ENCODE results near the gene SERTM1. TPM values are rescaled to one million over a fixed set of nuclear protein-coding genes. Genes with fewer than 3 reads are reported as not detected.

The SERTM1 gene
- 0.09 TPM in 1 of 2 replicates, not detected in the other for total RNA-seq
- long read RNA-seq, result 0 reads

DNA sequence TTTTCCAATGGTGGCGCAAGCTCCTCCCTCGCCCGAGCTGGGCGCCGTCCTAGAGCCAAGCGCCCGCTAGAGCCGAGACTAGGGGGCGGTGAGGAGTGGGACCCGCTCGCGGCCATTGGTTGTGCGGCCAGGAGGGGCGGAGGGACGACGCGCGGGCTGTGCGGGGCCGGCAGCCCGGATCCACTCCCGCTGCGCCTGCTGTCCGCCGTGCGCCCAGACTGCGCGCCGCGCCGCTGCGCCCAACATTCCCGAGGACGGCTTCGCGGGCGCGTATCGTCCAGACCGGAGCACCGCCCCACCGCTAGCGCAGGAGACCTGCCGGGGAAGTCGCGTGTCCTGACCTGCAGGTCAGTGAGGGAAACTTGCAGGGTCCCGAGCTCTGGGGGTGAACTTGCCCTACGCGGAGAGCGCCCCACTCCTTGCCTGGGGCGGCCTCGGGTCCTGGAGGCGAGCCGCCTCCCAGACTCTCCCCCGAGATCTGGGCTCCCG is at the start of gene SERTM1:
Gene SERTM1, plus strand, starts transcription at position 183 of the 489 bp plus-strand sequence. CDS start 21,059 bp downstream, outside the sequence.
- Mint-ChIP-seq H3K4me3 (peak within 1 kb of the TSS; percentile 85), H3K27ac (ENCODE audit: unreplicated experiment) (no peak within 1 kb of the TSS), H3K36me3 (ENCODE audit: low read depth) (no peaks in the 10 kb centered on the region), H3K9me3 (no peaks in the 10 kb centered on the region), H3K4me1 (peaks cover 15% of the 10 kb centered on the region), H3K27me3 (ENCODE audit: low read depth) (peaks cover 89% of the 10 kb centered on the region)
- peak; percentile 60 for DNase-seq (ENCODE audit: low read depth, low spot score)
- TF ChIP-seq, protein P1, sequence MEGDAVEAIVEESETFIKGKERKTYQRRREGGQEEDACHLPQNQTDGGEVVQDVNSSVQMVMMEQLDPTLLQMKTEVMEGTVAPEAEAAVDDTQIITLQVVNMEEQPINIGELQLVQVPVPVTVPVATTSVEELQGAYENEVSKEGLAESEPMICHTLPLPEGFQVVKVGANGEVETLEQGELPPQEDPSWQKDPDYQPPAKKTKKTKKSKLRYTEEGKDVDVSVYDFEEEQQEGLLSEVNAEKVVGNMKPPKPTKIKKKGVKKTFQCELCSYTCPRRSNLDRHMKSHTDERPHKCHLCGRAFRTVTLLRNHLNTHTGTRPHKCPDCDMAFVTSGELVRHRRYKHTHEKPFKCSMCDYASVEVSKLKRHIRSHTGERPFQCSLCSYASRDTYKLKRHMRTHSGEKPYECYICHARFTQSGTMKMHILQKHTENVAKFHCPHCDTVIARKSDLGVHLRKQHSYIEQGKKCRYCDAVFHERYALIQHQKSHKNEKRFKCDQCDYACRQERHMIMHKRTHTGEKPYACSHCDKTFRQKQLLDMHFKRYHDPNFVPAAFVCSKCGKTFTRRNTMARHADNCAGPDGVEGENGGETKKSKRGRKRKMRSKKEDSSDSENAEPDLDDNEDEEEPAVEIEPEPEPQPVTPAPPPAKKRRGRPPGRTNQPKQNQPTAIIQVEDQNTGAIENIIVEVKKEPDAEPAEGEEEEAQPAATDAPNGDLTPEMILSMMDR (conservative IDR thresholded peaks at IDR 0.05), result no peak

DNA sequence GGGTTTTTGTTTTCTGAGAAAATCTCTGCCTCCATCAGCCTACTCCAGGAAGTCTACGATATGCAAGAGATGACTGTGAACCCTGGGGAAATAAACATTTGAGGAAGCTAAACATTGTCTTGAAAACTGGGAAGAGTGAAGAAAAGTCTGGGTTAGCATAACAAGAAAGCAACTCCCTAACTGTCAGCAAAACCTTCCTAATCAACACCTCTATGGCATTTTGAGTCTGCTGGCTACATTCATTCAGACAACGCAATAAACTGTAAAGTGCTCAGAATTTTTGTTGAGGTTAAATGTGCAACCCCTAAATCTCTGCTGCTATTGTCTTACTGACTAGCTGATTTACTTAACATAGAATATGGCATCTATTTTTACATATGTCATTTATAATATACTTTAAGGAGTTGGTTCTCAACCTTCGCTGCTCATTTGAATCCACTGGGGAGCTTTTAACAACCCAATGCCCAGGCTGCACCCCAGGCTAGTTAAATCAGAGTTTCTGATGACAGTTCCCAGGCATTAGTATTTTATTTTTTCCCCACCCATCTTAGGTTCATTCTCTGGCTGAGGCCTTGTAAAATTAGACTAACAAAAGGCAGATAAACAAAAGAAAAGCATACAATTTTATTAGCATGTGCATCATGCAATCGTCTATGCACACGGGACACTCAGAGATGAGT is 45.3 kb upstream of the SERTM1 start:
- Mint-ChIP-seq H3K27ac (ENCODE audit: unreplicated experiment) (no peak overlapping the region), H3K9me3 (no peaks in the 10 kb centered on the region), H3K36me3 (ENCODE audit: low read depth) (no peaks in the 10 kb centered on the region), H3K4me1 (no peaks in the 10 kb centered on the region), H3K4me3 (no peak overlapping the region), H3K27me3 (ENCODE audit: low read depth) (no peaks in the 10 kb centered on the region)
- TF ChIP-seq, protein P1 (conservative IDR thresholded peaks at IDR 0.05), result no peak
- DNase-seq (ENCODE audit: low read depth, low spot score), result no peak

DNA sequence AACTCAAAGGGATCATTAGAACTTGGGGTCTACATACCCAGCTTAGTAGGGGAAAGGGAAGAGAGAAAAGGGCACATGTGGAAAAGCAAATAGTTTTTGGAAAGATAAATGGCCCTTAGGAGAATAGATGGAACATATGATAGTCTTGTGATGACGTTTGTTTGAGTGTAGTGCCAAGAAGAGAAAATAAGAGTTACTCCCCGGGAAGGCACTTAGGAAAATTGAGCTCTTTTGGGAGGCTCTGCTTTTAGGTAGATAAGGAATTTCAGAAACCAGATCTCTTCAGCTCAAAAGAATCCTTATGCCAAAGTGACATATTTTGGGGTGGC is 44.8 kb upstream of the SERTM1 start:
- Mint-ChIP-seq H3K4me1 (no peaks in the 10 kb centered on the region), H3K27ac (ENCODE audit: unreplicated experiment) (no peak overlapping the region), H3K9me3 (no peaks in the 10 kb centered on the region), H3K4me3 (no peak overlapping the region), H3K27me3 (ENCODE audit: low read depth) (no peaks in the 10 kb centered on the region), H3K36me3 (ENCODE audit: low read depth) (no peaks in the 10 kb centered on the region)
- no peak for DNase-seq (ENCODE audit: low read depth, low spot score)
- TF ChIP-seq, protein P1 (conservative IDR thresholded peaks at IDR 0.05), result no peak

DNA sequence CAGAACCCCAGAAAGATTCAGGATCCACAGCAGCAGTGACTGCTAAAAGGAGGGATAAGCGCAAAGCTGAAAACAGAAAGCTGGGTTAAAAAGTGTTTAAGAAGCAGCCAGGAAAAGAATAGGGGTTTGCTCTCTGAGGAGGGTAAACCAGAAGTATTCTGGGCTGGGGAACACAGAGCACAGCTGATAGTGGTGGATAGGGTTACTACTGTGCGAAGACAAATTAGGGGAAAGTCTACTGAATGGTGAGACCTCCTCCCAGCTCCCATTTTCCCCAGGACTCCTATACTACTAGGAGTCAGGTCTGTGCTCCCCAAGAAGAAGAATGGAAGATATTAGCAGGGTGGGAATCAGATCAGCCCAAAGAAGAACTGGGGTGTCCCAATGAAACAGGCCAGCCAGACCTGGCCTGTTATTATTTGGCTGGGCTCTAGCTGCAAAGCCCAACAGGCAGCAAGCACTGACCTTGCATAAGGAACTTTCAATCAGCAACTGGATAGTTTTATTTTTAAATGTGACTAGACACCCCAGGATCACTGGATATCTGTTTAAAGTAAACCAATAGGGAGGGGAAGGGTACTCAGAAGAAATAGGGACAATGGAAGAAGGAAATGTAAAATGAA is 43.5 kb upstream of the SERTM1 start:
- TF ChIP-seq, protein P1 (conservative IDR thresholded peaks at IDR 0.05), result no peak
- Mint-ChIP-seq H3K36me3 (ENCODE audit: low read depth) (no peaks in the 10 kb centered on the region), H3K4me1 (no peaks in the 10 kb centered on the region), H3K4me3 (no peak overlapping the region), H3K27me3 (ENCODE audit: low read depth) (no peaks in the 10 kb centered on the region), H3K27ac (ENCODE audit: unreplicated experiment) (no peak overlapping the region), H3K9me3 (no peaks in the 10 kb centered on the region)
- no peak for DNase-seq (ENCODE audit: low read depth, low spot score)

DNA sequence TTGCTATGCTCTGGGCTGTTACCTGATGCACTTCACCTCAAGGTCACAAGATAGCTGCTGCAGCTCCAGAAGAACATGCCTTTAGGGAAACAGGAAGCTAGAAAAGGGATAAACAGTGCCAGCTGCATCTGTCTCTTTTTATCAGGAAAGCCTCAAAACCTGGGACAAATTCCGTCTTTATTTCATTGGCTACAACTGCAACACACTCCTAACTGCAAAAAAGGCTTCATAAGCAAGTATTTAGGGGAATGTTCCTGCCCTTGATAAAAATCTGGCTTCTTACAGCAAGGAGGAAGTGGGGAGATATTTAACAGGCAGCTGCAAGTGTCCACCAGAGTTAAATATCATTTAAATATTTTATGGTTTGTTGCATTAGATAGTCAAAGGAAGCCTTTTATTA is 34.2 kb upstream of the SERTM1 start:
- Mint-ChIP-seq H3K4me3 (no peak overlapping the region), H3K27me3 (ENCODE audit: low read depth) (no peaks in the 10 kb centered on the region), H3K27ac (ENCODE audit: unreplicated experiment) (no peak overlapping the region), H3K4me1 (no peaks in the 10 kb centered on the region), H3K9me3 (peaks cover 4% of the 10 kb centered on the region), H3K36me3 (ENCODE audit: low read depth) (no peaks in the 10 kb centered on the region)
- TF ChIP-seq, protein P1 (conservative IDR thresholded peaks at IDR 0.05), result no peak
- no peak for DNase-seq (ENCODE audit: low read depth, low spot score)

All from neural crest cell (in vitro differentiated cells).